GM20000 (cell line): ENCODE measurements around the gene CCR2.
"Not testable (repeated sequence)": the region's sequence is repeated elsewhere in the genome, so short reads cannot be mapped to it uniquely, and the experiment has no call there.

Source experiments
- DNase-seq: peaks from one replicate; pipeline ENCODE4 v3.0.0; 2012; ENCODE audit warnings: low spot score
- TF ChIP-seq, protein P1 (sequence below): IDR thresholded peaks from 2 replicates; pipeline ENCODE4 v1.5.1; 2012; ENCODE audit warnings: mild to moderate bottlenecking, control low read depth; ENCODE audit errors: extremely low read depth, missing control alignments

Gene CCR2

GRCh38 chr3:46383211-46383950 lies 29.5 kb downstream of the CCR2 start:
- no peak for DNase-seq
- TF ChIP-seq, protein P1, sequence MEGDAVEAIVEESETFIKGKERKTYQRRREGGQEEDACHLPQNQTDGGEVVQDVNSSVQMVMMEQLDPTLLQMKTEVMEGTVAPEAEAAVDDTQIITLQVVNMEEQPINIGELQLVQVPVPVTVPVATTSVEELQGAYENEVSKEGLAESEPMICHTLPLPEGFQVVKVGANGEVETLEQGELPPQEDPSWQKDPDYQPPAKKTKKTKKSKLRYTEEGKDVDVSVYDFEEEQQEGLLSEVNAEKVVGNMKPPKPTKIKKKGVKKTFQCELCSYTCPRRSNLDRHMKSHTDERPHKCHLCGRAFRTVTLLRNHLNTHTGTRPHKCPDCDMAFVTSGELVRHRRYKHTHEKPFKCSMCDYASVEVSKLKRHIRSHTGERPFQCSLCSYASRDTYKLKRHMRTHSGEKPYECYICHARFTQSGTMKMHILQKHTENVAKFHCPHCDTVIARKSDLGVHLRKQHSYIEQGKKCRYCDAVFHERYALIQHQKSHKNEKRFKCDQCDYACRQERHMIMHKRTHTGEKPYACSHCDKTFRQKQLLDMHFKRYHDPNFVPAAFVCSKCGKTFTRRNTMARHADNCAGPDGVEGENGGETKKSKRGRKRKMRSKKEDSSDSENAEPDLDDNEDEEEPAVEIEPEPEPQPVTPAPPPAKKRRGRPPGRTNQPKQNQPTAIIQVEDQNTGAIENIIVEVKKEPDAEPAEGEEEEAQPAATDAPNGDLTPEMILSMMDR: no peak

GRCh38 chr3:46383951-46384330 lies 30.0 kb downstream of the CCR2 start:
- TF ChIP-seq, protein P1: no peak
- DNase-seq: no peak

DNA sequence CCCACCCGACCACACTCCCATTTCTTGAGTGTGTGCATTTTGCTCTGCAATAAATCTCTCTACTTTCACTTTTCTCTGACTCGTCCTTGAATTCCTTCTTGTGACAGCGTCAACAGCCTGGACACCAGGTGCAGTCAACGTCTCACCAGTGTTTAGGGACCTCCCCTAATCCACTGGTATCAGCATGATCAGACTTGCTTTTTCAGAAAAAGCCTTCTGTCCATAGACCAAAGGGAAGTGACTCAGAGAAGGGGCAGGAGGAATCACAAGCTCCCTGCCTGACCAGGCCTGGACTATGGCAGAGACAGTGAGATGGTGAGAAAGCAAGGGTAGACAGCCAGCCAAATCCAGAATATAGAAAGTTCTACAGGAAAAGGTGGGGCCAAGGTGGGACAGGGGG lies 32.3 kb downstream of the CCR2 start:
- TF ChIP-seq, protein P1: no peak
- no peak for DNase-seq

GRCh38 chr3:46388847-46389246 lies 34.9 kb downstream of the CCR2 start:
- DNase-seq: not testable (repeated sequence)

- no peak for DNase-seq
- TF ChIP-seq, protein P1: no peak
Observed at GRCh38 chr3:46389306-46389705, 35.4 kb downstream of the CCR2 start.

DNA sequence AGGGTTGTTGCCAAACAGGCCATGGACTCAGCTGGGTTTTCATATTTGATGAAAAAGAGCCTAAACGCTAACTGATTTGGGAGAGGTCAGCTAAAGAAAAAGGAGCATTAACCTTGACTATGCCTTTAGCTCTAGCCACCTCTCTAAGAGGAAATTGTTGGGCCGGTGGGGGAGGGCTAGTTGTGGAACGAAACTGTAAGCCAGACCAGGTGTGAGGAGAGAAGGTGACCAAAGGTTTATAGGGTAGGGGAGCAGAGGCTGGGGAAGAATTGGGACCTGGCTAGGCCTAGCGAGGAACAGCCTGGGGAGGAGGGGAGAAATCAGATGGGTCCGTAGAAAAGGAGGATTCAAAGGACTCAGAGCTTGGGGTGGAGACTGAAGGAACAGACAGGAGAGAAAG lies 37.6 kb downstream of the CCR2 start:
- not testable (repeated sequence) for DNase-seq

GRCh38 chr3:46393011-46393410 lies 39.1 kb downstream of the CCR2 start:
- no peak for DNase-seq
- TF ChIP-seq, protein P1: no peak

DNA sequence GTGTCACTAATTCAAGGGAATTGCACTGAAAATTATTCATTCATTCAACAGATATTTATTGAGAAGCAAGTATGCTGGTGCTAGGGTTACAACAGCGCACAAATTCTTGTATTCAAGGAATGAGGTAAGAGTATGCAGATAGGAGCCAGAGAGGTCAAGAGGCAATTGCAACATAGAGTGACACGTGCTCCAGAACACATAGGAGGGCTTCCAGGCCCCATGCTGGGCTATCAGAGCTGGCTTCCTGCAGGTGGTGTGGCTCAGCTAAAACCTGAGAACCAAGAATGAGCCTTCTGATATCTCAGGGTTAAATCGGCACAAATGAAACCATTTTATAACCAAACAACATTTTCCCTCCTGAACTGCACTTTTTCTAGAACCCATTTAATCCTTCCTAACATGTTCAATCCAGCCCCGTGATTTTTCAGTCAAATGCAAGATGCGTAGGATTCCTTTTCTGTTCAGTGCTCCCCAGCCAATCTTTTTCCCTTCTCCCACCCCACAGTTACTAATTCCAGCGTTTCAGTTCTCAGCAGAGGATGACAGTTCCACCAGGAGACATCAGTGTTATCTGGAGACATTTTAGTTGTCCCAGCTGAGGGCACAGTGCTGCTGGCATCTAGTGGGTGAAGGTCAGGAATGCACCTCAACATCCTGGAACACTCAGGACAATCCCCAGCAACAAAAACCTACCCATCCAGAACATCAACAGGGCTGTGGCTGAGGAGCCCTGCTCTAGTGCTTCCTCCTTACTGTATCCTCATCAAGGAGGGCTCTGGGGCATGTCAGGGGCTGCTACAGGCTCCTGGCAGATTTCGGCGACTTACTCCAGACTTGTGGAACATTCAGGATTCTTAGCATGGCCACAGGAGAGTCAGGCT lies 39.9 kb downstream of the CCR2 start:
- DNase-seq: no peak
- TF ChIP-seq, protein P1: no peak
